ENCODE data around the gene DPM3. TPM values are rescaled to one million over a fixed set of nuclear protein-coding genes. Genes with fewer than 3 reads are reported as not detected.

DPM3 gene
- total RNA-seq, 1 experiment from 2014 or later = 83.7 TPM

GRCh38 chr1:155187456-155187891 is 47.1 kb upstream of the DPM3 start:
- TF ChIP-seq CTCF (conservative IDR thresholded peaks at IDR 0.05) (no peak), EZH2 (IDR thresholded peaks at IDR 0.05; ENCODE audit: low read depth) (no peak)
- intact Hi-C loops (cut with micrococcal nuclease; ENCODE audit: unreplicated experiment) = no loop called here
- POLR2A ChIA-PET (ENCODE audit: unreplicated experiment) = no interaction called here

GRCh38 chr1:155186794-155187455 is 46.6 kb upstream of the DPM3 start:
- no TSS peak for BruUV-seq (replicated peaks)
- Histone ChIP-seq H3K4me3 (no peak overlapping the region), H3K4me2 (0 out of 2 replicates have a peak overlapping the region, but pooled peaks have one; percentile 7), H3K9me2 (ENCODE audit: insufficient read depth) (no peaks in the 10 kb centered on the region), H3F3A (ENCODE audit: insufficient read depth, low read depth) (peaks cover 5% of the 10 kb centered on the region; the same call in 1 of the 2 replicates), H4K20me1 (ENCODE audit: insufficient read depth) (no peaks in the 10 kb centered on the region), H2AFZ (no peak overlapping the region), H3K27ac (no peak overlapping the region), H3K27me3 (ENCODE audit: insufficient read depth, low read depth) (no peaks in the 10 kb centered on the region), H3K36me3 (ENCODE audit: low read depth) (no peaks in the 10 kb centered on the region), H3K79me2 (ENCODE audit: low read depth) (no peaks in the 10 kb centered on the region), H3K9me3 (ENCODE audit: insufficient read depth, low read depth) (no peaks in the 10 kb centered on the region), H3K4me1 (replicated peaks; ENCODE audit: insufficient read depth) (peaks cover 8% of the 10 kb centered on the region; the same call in 1 of the 2 replicates)
- TF ChIP-seq EZH2 (IDR thresholded peaks at IDR 0.05; ENCODE audit: low read depth) (no peak), CTCF (conservative IDR thresholded peaks at IDR 0.05) (no peak)
- intact Hi-C loops (cut with micrococcal nuclease; ENCODE audit: unreplicated experiment) = no loop called here
- ChIA-PET POLR2A (ENCODE audit: unreplicated experiment) (no interaction called here), CTCF (no interaction called here)
- DNase-seq = no peak

More at GRCh38 chr1:155187456-155187891, 47.1 kb upstream of the DPM3 start:
- Histone ChIP-seq H3K4me1 (replicated peaks; ENCODE audit: insufficient read depth) (peaks cover 10% of the 10 kb centered on the region; the same call in 1 of the 2 replicates), H3K9me2 (ENCODE audit: insufficient read depth) (no peaks in the 10 kb centered on the region), H3K27me3 (ENCODE audit: insufficient read depth, low read depth) (no peaks in the 10 kb centered on the region), H3K79me2 (ENCODE audit: low read depth) (no peaks in the 10 kb centered on the region), H3K4me3 (no peak overlapping the region), H3K36me3 (ENCODE audit: low read depth) (no peaks in the 10 kb centered on the region), H3K27ac (no peak overlapping the region), H2AFZ (no peak overlapping the region), H3K4me2 (no peak overlapping the region), H4K20me1 (ENCODE audit: insufficient read depth) (no peaks in the 10 kb centered on the region), H3K9me3 (ENCODE audit: insufficient read depth, low read depth) (no peaks in the 10 kb centered on the region), H3F3A (ENCODE audit: insufficient read depth, low read depth) (peaks cover 11% of the 10 kb centered on the region; the same call in 1 of the 2 replicates)
- CTCF ChIA-PET = no interaction called here
- no TSS peak for BruUV-seq (replicated peaks)
- no peak for DNase-seq

GRCh38 chr1:155186067-155186793 is 45.9 kb upstream of the DPM3 start:
- Histone ChIP-seq H3K79me2 (ENCODE audit: low read depth) (no peaks in the 10 kb centered on the region), H3K27me3 (ENCODE audit: insufficient read depth, low read depth) (no peaks in the 10 kb centered on the region), H3K4me1 (replicated peaks; ENCODE audit: insufficient read depth) (peaks cover 8% of the 10 kb centered on the region; the same call in 1 of the 2 replicates), H3F3A (ENCODE audit: insufficient read depth, low read depth) (0 out of 2 replicates have a peak, but pooled peaks cover 5% of the 10 kb centered on the region), H3K36me3 (ENCODE audit: low read depth) (no peaks in the 10 kb centered on the region), H3K4me3 (no peak overlapping the region), H3K9me2 (ENCODE audit: insufficient read depth) (no peaks in the 10 kb centered on the region), H3K9me3 (ENCODE audit: insufficient read depth, low read depth) (no peaks in the 10 kb centered on the region), H2AFZ (no peak overlapping the region), H3K4me2 (0 out of 2 replicates have a peak overlapping the region, but pooled peaks have one; percentile 7), H3K27ac (no peak overlapping the region), H4K20me1 (ENCODE audit: insufficient read depth) (no peaks in the 10 kb centered on the region)
- ChIA-PET CTCF (no interaction called here), POLR2A (ENCODE audit: unreplicated experiment) (no interaction called here)
- TF ChIP-seq EZH2 (IDR thresholded peaks at IDR 0.05; ENCODE audit: low read depth) = no peak
- no peak for TF ChIP-seq CTCF (conservative IDR thresholded peaks at IDR 0.05)
- intact Hi-C loops (cut with micrococcal nuclease; ENCODE audit: unreplicated experiment) = no loop called here
- BruUV-seq (replicated peaks) = TSS peak; percentile 15
- DNase-seq = no peak
